Measurements from ENCODE around the gene FAM25G. TPM values are rescaled to one million over a fixed set of nuclear protein-coding genes. Genes with fewer than 3 reads are reported as not detected.

The FAM25G gene
- total and polyA plus RNA-seq, 2 donors (not counting 3 experiments of a cell fraction or from before 2014, with no cell fraction given) = not detected

DNA sequence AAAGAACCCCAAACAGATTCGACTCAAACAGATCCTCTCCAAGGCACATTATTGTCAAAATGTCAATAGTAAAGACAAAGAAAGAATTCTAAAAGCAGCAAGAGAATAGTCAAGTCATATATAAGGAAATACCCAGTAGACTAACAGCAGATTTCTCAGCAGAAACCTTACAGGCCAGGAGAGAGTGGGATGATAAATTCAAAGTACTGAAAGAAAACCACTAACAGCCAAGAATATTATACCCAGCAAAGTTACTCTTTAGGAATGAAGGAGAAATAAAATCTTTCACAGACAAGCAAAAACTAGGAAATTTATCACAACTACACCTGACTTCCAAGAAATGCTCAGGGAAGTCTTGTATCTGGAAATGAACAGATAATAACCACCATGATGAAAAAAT, 45.8 kb downstream of the FAM25G start:
- Histone ChIP-seq H2AFZ (ENCODE audit: low read depth, low read length) (no peak overlapping the region), H3K27ac (ENCODE audit: insufficient read depth, low read depth, low read length) (no peak overlapping the region), H3K4me1 (ENCODE audit: control insufficient read depth, extremely low read depth, insufficient read depth, low read length) (no peaks in the 10 kb centered on the region), H3K9ac (replicated peaks; ENCODE audit: extremely low read depth, insufficient read depth, low read length) (no peak overlapping the region), H3K9me1 (replicated peaks; ENCODE audit: control insufficient read depth, extremely low read depth, insufficient read depth, low read length) (no peaks in the 10 kb centered on the region), H4K20me1 (replicated peaks; ENCODE audit: control insufficient read depth, extremely low read depth, insufficient read depth, low read length) (no peaks in the 10 kb centered on the region), H3K4me3 (replicated peaks in 1 of 3; ENCODE audit: insufficient read depth in 1 of 3, low read depth in 1 of 3, low read length in 3 of 3) (no peak overlapping the region), H3K9me3 (replicated peaks; ENCODE audit: control insufficient read depth, insufficient read depth, low read length) (no peaks in the 10 kb centered on the region), H3K4me2 (ENCODE audit: insufficient read depth, low read length) (no peak overlapping the region), H3K36me3 (ENCODE audit: control insufficient read depth in 2 of 2, extremely low read depth in 1 of 2, insufficient read depth in 2 of 2, low read length in 2 of 2) (no peaks in the 10 kb centered on the region), H3K79me2 (ENCODE audit: control insufficient read depth, insufficient read depth, low read length) (no peaks in the 10 kb centered on the region), H3K27me3 (ENCODE audit: control insufficient read depth in 2 of 2, insufficient read depth in 2 of 2, low read length in 2 of 2) (peaks cover 0 to 2% of the 10 kb centered on the region in 2 experiments)
- intact Hi-C loops (cut with micrococcal nuclease) = no loop called here
- DNase-seq (ENCODE audit: low read depth, low spot score) = no peak
- POLR2A ChIA-PET = no interaction called here
- TF ChIP-seq POLR2AphosphoS5 (IDR thresholded peaks at IDR 0.05; ENCODE audit: insufficient read depth, low read depth, low read length) (no peak), JUN (IDR thresholded peaks at IDR 0.05; ENCODE audit: borderline replicate concordance, insufficient read depth, insufficient read length, low read depth) (no peak), POLR2A (IDR thresholded peaks at IDR 0.05; ENCODE audit: low read depth, low read length) (no peak), MYC (IDR thresholded peaks at IDR 0.05; ENCODE audit: low read depth, low read length) (no peak), EZH2 (IDR thresholded peaks at IDR 0.05; ENCODE audit: borderline replicate concordance, low read depth, low read length, severe bottlenecking) (no peak), FOS (IDR thresholded peaks at IDR 0.05; ENCODE audit: borderline replicate concordance, insufficient read depth, low read length) (no peak), GATA2 (IDR thresholded peaks at IDR 0.05; ENCODE audit: insufficient read depth, insufficient read length, low read depth, low read length) (no peak)
- TF ChIP-seq, protein P1, sequence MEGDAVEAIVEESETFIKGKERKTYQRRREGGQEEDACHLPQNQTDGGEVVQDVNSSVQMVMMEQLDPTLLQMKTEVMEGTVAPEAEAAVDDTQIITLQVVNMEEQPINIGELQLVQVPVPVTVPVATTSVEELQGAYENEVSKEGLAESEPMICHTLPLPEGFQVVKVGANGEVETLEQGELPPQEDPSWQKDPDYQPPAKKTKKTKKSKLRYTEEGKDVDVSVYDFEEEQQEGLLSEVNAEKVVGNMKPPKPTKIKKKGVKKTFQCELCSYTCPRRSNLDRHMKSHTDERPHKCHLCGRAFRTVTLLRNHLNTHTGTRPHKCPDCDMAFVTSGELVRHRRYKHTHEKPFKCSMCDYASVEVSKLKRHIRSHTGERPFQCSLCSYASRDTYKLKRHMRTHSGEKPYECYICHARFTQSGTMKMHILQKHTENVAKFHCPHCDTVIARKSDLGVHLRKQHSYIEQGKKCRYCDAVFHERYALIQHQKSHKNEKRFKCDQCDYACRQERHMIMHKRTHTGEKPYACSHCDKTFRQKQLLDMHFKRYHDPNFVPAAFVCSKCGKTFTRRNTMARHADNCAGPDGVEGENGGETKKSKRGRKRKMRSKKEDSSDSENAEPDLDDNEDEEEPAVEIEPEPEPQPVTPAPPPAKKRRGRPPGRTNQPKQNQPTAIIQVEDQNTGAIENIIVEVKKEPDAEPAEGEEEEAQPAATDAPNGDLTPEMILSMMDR (IDR thresholded peaks at IDR 0.05; ENCODE audit: extremely low read depth in 1 of 2, insufficient read depth in 1 of 2, low read depth in 1 of 2, low read length in 2 of 2) = no peak
- TF ChIP-seq, protein P2, sequence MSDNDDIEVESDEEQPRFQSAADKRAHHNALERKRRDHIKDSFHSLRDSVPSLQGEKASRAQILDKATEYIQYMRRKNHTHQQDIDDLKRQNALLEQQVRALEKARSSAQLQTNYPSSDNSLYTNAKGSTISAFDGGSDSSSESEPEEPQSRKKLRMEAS (IDR thresholded peaks at IDR 0.05; ENCODE audit: insufficient read depth, insufficient read length) = no peak
- dilution Hi-C loops (cut with MboI; ENCODE audit: extremely low pct_ligation_motif_present, low sequenced_read_pairs) = no loop called here
- BruUV-seq (replicated peaks) = no TSS peak
- no peak for FAIRE-seq
- CTCF ChIA-PET = no interaction called here
